SK-N-SH (cell line): ENCODE measurements around the gene LTA4H. TPM values are rescaled to one million over a fixed set of nuclear protein-coding genes. Genes with fewer than 3 reads are reported as not detected.
A peak's percentile ranks its signal among the peaks of the same experiment; 100 is the strongest.

ENCODE experiments used
- CTCF ChIA-PET: fragments of 300-600, 350-600 bp; formaldehyde crosslinking; extraction: SDS; loops from one replicate; lab custom pipeline; 2021; lab: Yijun Ruan, JAX
- POLR2A ChIA-PET: fragments of 350-600 bp; sonication (Branson Sonifier 250); formaldehyde crosslinking; extraction: SDS; loops from one replicate; lab custom pipeline; 2020; ENCODE audit warnings: antibody characterized with exemption, inconsistent platforms; lab: Yijun Ruan, JAX
- DNase-seq: peaks from one replicate; pipeline ENCODE4 v3.0.0; 2012
- H2AFZ ChIP-seq: fragments of 200-600 bp; sonication (generic); 2 replicates; pipeline ENCODE4 v1.8.1; 2016; ENCODE audit warnings: antibody characterized with exemption, mild to moderate bottlenecking, low read depth
- H3F3A ChIP-seq: fragments of 200-600 bp; sonication (generic); replicated peaks from 2 replicates; pipeline ENCODE3; 2016; ENCODE audit warnings: antibody characterized with exemption, mild to moderate bottlenecking; ENCODE audit not compliant: insufficient read depth
- H3K27ac ChIP-seq, 2 experiments: fragments of 200-500 bp in 1 of 2; fragments of 200-600 bp in 1 of 2; sonication (Bioruptor generic) in 1 of 2; sonication (generic), shearing (Covaris generic) in 1 of 2; 2 replicates each; pipeline versions ENCODE4 v1.5.1 to v1.6.1; 2014 to 2016; ENCODE audit warnings: low read depth in 2 of 2, inconsistent platforms in 1 of 2, low read length in 1 of 2, mild to moderate bottlenecking in 1 of 2, mixed read lengths in 1 of 2
- H3K27me3 ChIP-seq: fragments of 200-600 bp; sonication (generic), shearing (Covaris generic); 2 replicates; pipeline ENCODE4 v1.6.1; 2016; ENCODE audit warnings: mixed run types; ENCODE audit not compliant: insufficient read depth
- H3K36me3 ChIP-seq, 2 experiments: fragments of 200-500 bp in 1 of 2; fragments of 200-600 bp in 1 of 2; sonication (Bioruptor generic) in 1 of 2; sonication (generic) in 1 of 2; replicated peaks in 1 of 2; 2 replicates each; pipeline versions ENCODE3 to v1.5.1; 2014 to 2016; ENCODE audit warnings: low read length in 1 of 2, mild to moderate bottlenecking in 1 of 2; ENCODE audit not compliant: insufficient read depth in 2 of 2, control insufficient read depth in 1 of 2
- H3K4me1 ChIP-seq, 2 experiments: fragments of 200-500 bp in 1 of 2; fragments of 200-600 bp in 1 of 2; sonication (Bioruptor generic) in 1 of 2; sonication (generic), shearing (Covaris generic) in 1 of 2; 2 replicates each; pipeline versions ENCODE4 v1.5.1 to v1.6.1; 2014 to 2016; ENCODE audit warnings: low read depth in 1 of 2, low read length in 1 of 2, mixed run types in 1 of 2; ENCODE audit not compliant: insufficient read depth in 2 of 2, control insufficient read depth in 1 of 2
- H3K4me2 ChIP-seq: fragments of 200-600 bp; sonication (generic), shearing (Covaris generic); 2 replicates; pipeline ENCODE4 v1.6.1; 2017; ENCODE audit warnings: mixed run types
- H3K4me3 ChIP-seq, 2 experiments: fragments of 200-500 bp in 1 of 2; fragments of 200-600 bp in 1 of 2; sonication (Bioruptor generic) in 1 of 2; sonication (generic), shearing (Covaris generic) in 1 of 2; 2 replicates each; pipeline versions ENCODE4 v1.5.1 to v1.8.1; 2014 to 2016; ENCODE audit warnings: low read depth in 2 of 2, inconsistent platforms in 1 of 2, low read length in 1 of 2, mild to moderate bottlenecking in 1 of 2, mixed read lengths in 1 of 2, moderate library complexity in 1 of 2
- H3K79me2 ChIP-seq: fragments of 200-600 bp; sonication (generic); 2 replicates; pipeline ENCODE4 v1.8.1; 2017; ENCODE audit warnings: mild to moderate bottlenecking; ENCODE audit not compliant: insufficient read depth
- H3K9ac ChIP-seq: fragments of 200-600 bp; sonication (generic); 2 replicates; pipeline ENCODE4 v1.6.1; 2017; ENCODE audit warnings: mixed run types
- H3K9me2 ChIP-seq: fragments of 200-600 bp; sonication (generic); 2 replicates; pipeline ENCODE4 v1.6.1; 2017; ENCODE audit warnings: mixed run types
- H3K9me3 ChIP-seq: fragments of 200-600 bp; sonication (generic); 2 replicates; pipeline ENCODE4 v1.6.1; 2017; ENCODE audit warnings: mixed run types, mild to moderate bottlenecking, moderate library complexity
- H4K20me1 ChIP-seq: fragments of 200-600 bp; sonication (generic); 2 replicates; pipeline ENCODE4 v1.6.1; 2017; ENCODE audit warnings: mild to moderate bottlenecking, mixed run types; ENCODE audit not compliant: insufficient read depth
- CHD2 ChIP-seq: fragments of 150-350 bp; IDR thresholded peaks from 2 replicates; pipeline ENCODE4 v1.6.1; 2018; ENCODE audit warnings: low read length; ENCODE audit not compliant: partially characterized antibody
- EZH2phosphoT487 ChIP-seq: fragments of 200-600 bp; sonication (generic); IDR thresholded peaks from 2 replicates; pipeline ENCODE4 v1.6.1; 2017; ENCODE audit warnings: low read depth, mixed run types, mild to moderate bottlenecking, antibody characterized with exemption, moderate library complexity, borderline replicate concordance
- FOSL2 ChIP-seq: IDR thresholded peaks from 2 replicates; pipeline ENCODE4 v1.4.0; 2012; ENCODE audit warnings: low read depth, mild to moderate bottlenecking, moderate library complexity, borderline replicate concordance
- FOXJ3 ChIP-seq: sonication (generic); formaldehyde crosslinking; IDR thresholded peaks from 2 replicates; pipeline ENCODE4 v1.5.1; 2020; ENCODE audit warnings: mild to moderate bottlenecking, missing genetic modification reagents
- FOXM1 ChIP-seq: IDR thresholded peaks from 2 replicates; pipeline ENCODE4 v1.4.0; 2012; ENCODE audit warnings: low read depth, mild to moderate bottlenecking
- GATA2 ChIP-seq: sonication (generic); formaldehyde crosslinking; IDR thresholded peaks from 2 replicates; pipeline ENCODE4 v1.5.0; 2020; ENCODE audit warnings: mild to moderate bottlenecking, missing genetic modification reagents
- IRF3 ChIP-seq: fragments of 150-350 bp; IDR thresholded peaks from 2 replicates; pipeline ENCODE4 v1.6.1; 2016; ENCODE audit warnings: mild to moderate bottlenecking, low read depth, low read length
- JUND ChIP-seq: IDR thresholded peaks from 2 replicates; pipeline ENCODE4 v1.4.0; 2012
- MAX ChIP-seq: IDR thresholded peaks from 2 replicates; pipeline ENCODE4 v1.4.0; 2012; ENCODE audit warnings: low read depth
- MEF2A ChIP-seq: IDR thresholded peaks from 2 replicates; pipeline ENCODE4 v1.4.0; 2012; ENCODE audit warnings: low read depth, borderline replicate concordance
- MXI1 ChIP-seq: IDR thresholded peaks from 2 replicates; pipeline ENCODE4 v1.6.1; 2012; ENCODE audit warnings: mild to moderate bottlenecking, low read depth, low read length, improper control_type of control experiment
- NFIC ChIP-seq: IDR thresholded peaks from 2 replicates; pipeline ENCODE4 v1.4.0; 2012; ENCODE audit warnings: borderline replicate concordance
- NRF1 ChIP-seq: IDR thresholded peaks from 2 replicates; pipeline ENCODE4 v1.6.1; 2012; ENCODE audit warnings: low read depth, mild to moderate bottlenecking, low read length
- RAD21 ChIP-seq: IDR thresholded peaks from 2 replicates; pipeline ENCODE4 v1.6.1; 2012; ENCODE audit warnings: mild to moderate bottlenecking, low read length
- RCOR1 ChIP-seq: fragments of 150-350 bp; IDR thresholded peaks from 2 replicates; pipeline ENCODE4 v1.6.1; 2017; ENCODE audit warnings: antibody characterized with exemption, low read length
- RXRA ChIP-seq: IDR thresholded peaks from 2 replicates; pipeline ENCODE4 v1.4.0; 2012; ENCODE audit warnings: low read depth, mild to moderate bottlenecking, borderline replicate concordance
- SIN3A ChIP-seq: IDR thresholded peaks from 2 replicates; pipeline ENCODE4 v1.6.1; 2012; ENCODE audit warnings: low read depth, mild to moderate bottlenecking, low read length, moderate library complexity, borderline replicate concordance
- TCF12 ChIP-seq: IDR thresholded peaks from 2 replicates; pipeline ENCODE4 v1.4.0; 2012
- TEAD4 ChIP-seq: IDR thresholded peaks from 2 replicates; pipeline ENCODE4 v1.4.0; 2012; ENCODE audit warnings: mild to moderate bottlenecking, borderline replicate concordance; ENCODE audit not compliant: insufficient read depth
- USF1 ChIP-seq: IDR thresholded peaks from 2 replicates; pipeline ENCODE4 v1.4.0; 2012; ENCODE audit warnings: low read depth, borderline replicate concordance
- YY1 ChIP-seq: IDR thresholded peaks from 2 replicates; pipeline ENCODE4 v1.4.0; 2012; ENCODE audit warnings: low read depth, mild to moderate bottlenecking
- WGBS: methylation state at CpG from one replicate; pipeline ENCODE4 v1.1.6; 2017; ENCODE audit warnings: low lambda C conversion rate; 5-methylcytosine and 5-hydroxymethylcytosine counted together
- polyA plus RNA-seq, 3 experiments: library from polyadenylated mRNA; depleted of rRNA; stranded (reverse); fragments of >200 nt; gene quantifications; 2 replicates each; pipeline ENCODE4 v1.2.3, GENCODE V29; 2012
- TF ChIP-seq, protein P1 (sequence below): IDR thresholded peaks from 2 replicates; pipeline ENCODE4 v1.6.1; 2012; ENCODE audit warnings: mild to moderate bottlenecking, low read depth, low read length, moderate library complexity

LTA4H gene
- polyA plus RNA-seq, 1 of the 3 experiments (the other 2 are of a cell fraction), result 55.9 TPM

DNA sequence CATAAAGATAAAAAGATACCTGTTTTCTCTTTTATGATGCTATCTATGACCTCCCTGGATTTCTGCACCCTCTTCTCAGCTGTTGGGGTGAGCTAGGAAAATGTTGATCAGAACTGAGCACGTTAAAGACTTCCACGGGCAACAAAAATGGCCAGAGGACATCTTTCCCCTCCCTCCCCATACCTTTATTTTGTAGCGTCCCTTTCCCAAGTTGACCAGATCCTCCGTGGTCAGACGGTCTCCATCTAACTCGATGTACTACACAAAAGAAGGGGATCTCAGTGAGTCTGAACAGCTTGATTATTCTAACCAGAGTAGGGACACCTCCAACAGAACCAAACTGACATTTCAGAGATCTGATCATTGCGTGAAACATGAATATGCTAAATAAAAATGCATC lies 41.5 kb downstream of the LTA4H start:
- POLR2A ChIA-PET, result no interaction called here
- CTCF ChIA-PET, result interaction anchor here (1.0 to 8.6 kb wide), 4 partner anchors 16 to 222 kb away, joined by 3 to 154 read pairs (median 5); no protein-coding TSS in a partner anchor
- TF ChIP-seq GATA2 (CRISPR knock-in tag) (no peak), YY1 (no peak), USF1 (no peak), RCOR1 (no peak), FOSL2 (no peak), FOXJ3 (no peak), RAD21 (no peak), EZH2phosphoT487 (no peak), NFIC (no peak), FOXM1 (no peak), RXRA (no peak), MAX (no peak), TCF12 (no peak), JUND (no peak), TEAD4 (no peak)
- Histone ChIP-seq H2AFZ (no peak overlapping the region), H3K9ac (no peak overlapping the region), H3K36me3 (no peaks in the 10 kb centered on the region), H4K20me1 (no peaks in the 10 kb centered on the region), H3K27ac (no peak overlapping the region), H3K4me3 (no peak overlapping the region), H3F3A (no peaks in the 10 kb centered on the region), H3K4me1 (peaks cover 0 to 13% of the 10 kb centered on the region in 2 experiments; a peak in 2 of 4 replicates), H3K79me2 (no peaks in the 10 kb centered on the region), H3K27me3 (no peaks in the 10 kb centered on the region), H3K4me2 (no peak overlapping the region), H3K9me3 (no peaks in the 10 kb centered on the region), H3K9me2 (no peaks in the 10 kb centered on the region)
- DNase-seq, result no peak
- WGBS, result 85% methylated on average over 7 of the region's 7 CpGs

DNA sequence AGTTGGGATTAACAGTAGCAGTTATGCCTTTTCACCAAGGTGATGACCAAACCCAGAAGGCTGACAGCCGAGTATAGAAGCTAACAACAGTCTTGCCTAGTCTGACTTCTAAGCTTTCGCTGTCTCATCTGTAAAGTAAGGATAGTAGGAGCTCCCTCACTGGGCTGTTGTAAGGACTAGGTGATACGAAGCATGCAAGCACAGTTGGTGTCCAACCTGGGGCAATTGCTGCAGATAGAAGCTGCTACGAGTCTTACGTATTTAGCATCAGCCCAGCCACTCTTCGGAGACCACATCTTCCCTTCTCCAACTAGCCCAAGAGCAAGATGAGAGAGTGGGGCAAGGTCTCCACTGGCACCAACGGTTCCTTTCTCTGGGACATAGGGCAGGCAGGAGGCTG lies 45.3 kb downstream of the LTA4H start:
- CTCF ChIA-PET, result interaction anchor here (1.6 to 3.3 kb wide), 3 partner anchors 9 to 72 kb away, joined by 5 to 22 read pairs (median 14); no protein-coding TSS in a partner anchor
- DNase-seq, result no peak
- TF ChIP-seq MEF2A, result no peak
- no peak for TF ChIP-seq USF1
- TF ChIP-seq RCOR1, result no peak
- no peak for TF ChIP-seq MXI1
- TF ChIP-seq FOSL2, result no peak
- no peak for TF ChIP-seq SIN3A
- no peak for TF ChIP-seq FOXJ3
- no peak for TF ChIP-seq RAD21
- TF ChIP-seq IRF3, result no peak
- no peak for TF ChIP-seq JUND
- TF ChIP-seq, protein P1, sequence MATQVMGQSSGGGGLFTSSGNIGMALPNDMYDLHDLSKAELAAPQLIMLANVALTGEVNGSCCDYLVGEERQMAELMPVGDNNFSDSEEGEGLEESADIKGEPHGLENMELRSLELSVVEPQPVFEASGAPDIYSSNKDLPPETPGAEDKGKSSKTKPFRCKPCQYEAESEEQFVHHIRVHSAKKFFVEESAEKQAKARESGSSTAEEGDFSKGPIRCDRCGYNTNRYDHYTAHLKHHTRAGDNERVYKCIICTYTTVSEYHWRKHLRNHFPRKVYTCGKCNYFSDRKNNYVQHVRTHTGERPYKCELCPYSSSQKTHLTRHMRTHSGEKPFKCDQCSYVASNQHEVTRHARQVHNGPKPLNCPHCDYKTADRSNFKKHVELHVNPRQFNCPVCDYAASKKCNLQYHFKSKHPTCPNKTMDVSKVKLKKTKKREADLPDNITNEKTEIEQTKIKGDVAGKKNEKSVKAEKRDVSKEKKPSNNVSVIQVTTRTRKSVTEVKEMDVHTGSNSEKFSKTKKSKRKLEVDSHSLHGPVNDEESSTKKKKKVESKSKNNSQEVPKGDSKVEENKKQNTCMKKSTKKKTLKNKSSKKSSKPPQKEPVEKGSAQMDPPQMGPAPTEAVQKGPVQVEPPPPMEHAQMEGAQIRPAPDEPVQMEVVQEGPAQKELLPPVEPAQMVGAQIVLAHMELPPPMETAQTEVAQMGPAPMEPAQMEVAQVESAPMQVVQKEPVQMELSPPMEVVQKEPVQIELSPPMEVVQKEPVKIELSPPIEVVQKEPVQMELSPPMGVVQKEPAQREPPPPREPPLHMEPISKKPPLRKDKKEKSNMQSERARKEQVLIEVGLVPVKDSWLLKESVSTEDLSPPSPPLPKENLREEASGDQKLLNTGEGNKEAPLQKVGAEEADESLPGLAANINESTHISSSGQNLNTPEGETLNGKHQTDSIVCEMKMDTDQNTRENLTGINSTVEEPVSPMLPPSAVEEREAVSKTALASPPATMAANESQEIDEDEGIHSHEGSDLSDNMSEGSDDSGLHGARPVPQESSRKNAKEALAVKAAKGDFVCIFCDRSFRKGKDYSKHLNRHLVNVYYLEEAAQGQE, result no peak
- TF ChIP-seq EZH2phosphoT487, result no peak
- no peak for TF ChIP-seq NRF1
- no peak for TF ChIP-seq CHD2
- TF ChIP-seq YY1, result no peak
- TF ChIP-seq RXRA, result no peak

More for the DNA sequence above, 45.3 kb downstream of the LTA4H start:
- Histone ChIP-seq H3K9me3 (no peaks in the 10 kb centered on the region), H3K79me2 (no peaks in the 10 kb centered on the region), H3K27me3 (no peaks in the 10 kb centered on the region), H3F3A (no peaks in the 10 kb centered on the region), H3K36me3 (no peaks in the 10 kb centered on the region), H4K20me1 (no peaks in the 10 kb centered on the region), H3K27ac (peak overlapping the region in 1 of 2 experiments; percentile 41; a peak in 2 of 4 replicates), H3K4me1 (peaks cover 0 to 17% of the 10 kb centered on the region in 2 experiments; a peak in 2 of 4 replicates), H3K9me2 (no peaks in the 10 kb centered on the region), H3K4me2 (no peak overlapping the region), H3K4me3 (no peak overlapping the region), H3K9ac (no peak overlapping the region), H2AFZ (no peak overlapping the region)
- WGBS, result 62% methylated on average over 7 of the region's 7 CpGs
- POLR2A ChIA-PET, result interaction anchor here (0.8 to 0.9 kb wide), 2 partner anchors 47 to 249 kb away, joined by 3 to 4 read pairs; partner anchors contain the start of genes AMDHD1 and CCDC38
